ENCODE results near the gene ZNF507.
"Not testable (repeated sequence)": the region's sequence is repeated elsewhere in the genome, so short reads cannot be mapped to it uniquely, and the experiment has no call there.

Gene ZNF507

DNA sequence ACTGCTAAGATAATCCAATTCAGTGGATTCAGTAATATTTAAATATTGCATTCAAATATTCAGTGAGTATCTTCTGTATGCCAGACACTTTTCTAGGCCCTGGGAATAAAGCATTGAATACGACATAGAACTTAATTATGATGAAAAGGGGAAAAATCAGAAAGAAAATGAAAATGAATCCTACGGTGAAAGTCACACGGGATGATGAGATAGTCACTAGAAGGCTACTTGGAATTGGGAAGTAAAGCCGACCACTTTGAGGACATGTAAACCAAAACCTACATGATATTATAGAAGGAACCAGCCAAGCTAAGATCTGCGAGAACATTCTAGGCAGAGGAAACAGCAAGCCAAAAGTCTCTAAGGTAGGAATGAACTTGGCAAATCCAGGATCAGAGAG is 70.3 kb downstream of the ZNF507 start:
- no peak for DNase-seq

DNA sequence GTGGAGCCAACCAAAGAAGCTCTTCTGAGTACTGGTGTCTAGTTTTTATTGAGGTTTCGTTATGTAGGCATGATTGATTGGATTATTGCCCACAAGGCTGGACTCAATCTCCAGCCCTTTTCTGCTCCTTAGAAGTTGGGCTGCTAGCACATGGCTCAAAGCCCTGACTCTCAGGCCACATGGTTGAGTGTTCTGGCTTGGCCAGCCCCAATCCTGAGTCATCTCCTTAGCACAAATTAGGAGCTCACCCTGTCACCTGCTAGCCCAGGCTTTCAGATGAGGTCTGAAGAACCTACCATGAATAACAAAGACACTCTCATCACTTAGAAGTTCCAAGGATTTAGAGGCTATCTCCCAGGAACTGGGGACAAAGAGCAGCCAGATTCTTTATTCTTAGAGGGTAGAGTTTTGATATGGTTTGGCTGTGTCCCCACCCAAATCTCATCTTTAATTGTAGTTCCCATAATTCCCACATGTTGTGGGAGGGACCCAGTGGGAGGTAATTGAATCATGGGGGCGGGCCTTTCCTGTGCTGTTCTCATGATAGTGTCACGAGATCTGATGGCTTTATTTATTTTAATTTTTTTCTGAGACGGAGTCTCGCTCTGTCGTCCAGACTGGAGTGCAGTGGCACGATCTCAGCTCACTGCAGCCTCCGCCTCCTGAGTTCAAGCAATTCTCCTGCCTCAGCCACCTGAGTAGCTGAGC is 71.5 kb downstream of the ZNF507 start:
- no peak for DNase-seq

DNA sequence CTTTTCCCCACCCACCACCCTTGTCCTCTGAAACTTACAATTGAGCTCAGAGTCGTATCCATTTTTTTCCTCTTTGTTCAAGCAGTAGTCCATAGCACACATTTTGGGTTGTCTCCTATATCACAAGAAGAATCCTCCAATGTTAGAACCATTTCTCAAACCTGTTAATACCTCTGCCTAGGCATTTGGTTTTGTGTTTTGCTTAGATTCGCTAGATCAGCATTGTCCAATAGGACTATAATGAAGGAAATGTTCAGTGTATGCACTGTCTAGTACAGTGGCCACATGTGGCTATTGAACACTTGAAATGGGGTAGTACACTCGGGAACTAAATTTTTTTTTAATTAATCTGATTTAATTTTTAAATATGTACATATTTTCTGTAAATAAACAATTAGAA is 72.7 kb downstream of the ZNF507 start:
- no peak for DNase-seq

DNA sequence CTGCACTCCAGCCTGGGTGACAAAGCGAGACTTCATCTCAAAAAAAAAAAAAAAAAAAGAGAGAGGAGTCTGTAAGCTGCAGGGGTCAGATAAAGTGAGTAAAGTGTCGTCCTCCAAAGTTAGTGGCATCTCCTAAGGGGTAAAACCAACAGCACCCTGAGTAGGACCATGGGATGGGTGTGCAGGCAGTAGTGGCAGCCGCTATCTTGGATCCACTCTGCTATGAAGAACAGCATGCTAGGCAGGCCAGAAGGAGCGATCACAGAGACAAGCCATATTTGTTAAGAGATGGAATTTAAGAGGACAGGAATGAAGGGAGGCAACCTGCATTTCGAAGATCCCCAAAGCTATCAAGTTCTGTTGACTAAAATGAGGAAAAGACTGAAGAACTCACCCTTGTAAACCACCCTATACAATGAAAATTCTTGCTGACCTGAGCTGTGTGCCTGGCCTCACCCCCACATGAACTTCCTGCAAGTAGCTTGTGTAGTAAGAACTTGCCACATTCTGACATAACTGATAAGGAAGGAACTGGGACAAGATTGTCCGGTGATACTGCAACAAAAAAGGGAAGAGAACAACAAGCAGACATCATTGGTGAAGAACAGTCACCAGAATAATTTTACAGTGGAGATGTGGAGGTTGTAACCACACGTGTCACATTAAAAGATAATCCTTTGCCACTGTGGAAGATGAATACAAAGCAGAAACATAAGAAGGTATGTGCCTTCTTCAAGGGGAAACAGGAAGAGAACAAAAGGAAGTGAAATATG is 76.4 kb downstream of the ZNF507 start:
- no peak for DNase-seq

DNA sequence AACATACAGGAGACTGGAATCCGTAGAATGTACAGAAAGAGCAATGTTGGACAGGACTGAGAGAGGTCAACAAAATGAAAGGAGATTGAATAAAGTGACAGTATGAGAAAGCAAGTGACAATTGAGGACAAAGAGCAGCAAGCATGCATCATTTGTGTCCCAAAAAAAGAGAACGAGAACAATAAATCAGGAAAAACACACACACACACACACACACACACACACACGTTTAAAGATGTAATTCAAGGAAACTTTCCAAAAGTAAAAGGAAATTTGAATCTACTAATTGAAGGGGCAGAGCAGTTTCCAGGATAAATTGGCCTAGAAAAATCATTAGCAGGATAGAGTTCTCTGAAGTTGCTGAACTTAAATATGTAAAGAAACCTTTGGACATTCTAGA is 77.0 kb downstream of the ZNF507 start:
- no peak for DNase-seq

DNA sequence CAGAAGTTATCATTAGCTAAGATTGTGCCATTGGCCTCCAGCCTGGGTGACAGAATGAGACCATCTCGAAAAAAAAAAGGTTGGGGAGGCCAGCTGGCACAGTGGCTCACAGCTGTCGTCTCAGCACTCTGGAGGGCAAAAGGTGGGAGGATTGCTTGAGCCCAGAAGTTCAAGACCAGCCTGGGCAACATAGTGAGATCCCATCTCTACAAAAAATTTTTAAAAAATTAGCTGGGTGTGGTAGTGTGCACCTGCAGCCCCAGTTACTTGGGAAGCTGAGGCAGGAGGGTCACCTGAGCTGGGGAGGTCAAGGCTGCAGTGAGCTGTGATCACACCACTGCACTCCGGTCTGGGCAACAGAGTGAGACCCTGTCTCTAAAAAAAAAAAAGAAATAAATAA is 78.5 kb downstream of the ZNF507 start:
- DNase-seq: not testable (repeated sequence)

DNA sequence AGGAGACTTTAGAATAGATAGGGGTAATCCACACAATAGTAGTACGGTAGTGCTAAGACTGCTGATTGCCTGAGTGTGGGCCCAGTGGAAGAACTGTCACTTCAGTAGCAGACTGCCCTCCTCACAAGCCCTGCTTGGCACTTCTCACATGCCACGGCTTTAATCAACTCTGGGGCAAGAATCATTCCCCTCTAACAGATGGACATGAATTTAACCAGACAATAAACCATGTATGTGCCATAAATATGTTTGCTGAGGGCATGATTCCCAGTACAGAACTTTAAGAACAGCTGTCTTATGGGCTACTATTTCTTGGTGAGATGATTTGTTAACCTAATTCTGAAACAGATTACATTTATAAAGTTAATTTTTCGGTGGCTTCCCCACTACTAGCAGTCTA is 82.1 kb downstream of the ZNF507 start:
- DNase-seq: no peak

DNA sequence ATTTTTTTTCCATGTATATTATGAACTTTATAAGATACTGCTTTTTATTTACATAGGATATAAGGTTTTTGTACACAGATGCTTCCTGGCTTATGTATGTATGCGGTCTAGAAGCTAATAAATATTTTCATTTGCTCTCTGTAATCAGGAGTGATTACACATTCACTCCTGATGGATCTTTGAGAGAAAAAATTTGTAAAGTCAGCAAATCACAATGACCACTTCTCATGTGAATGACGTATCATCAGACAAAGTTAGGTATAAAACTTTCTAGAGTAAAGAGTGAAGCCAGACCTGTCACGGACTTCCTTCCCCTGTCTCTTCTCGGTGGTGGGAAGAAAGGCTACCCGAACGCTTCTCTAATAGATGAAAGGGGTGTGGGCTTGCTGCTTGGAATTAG is 91.3 kb downstream of the ZNF507 start:
- no peak for DNase-seq

DNA sequence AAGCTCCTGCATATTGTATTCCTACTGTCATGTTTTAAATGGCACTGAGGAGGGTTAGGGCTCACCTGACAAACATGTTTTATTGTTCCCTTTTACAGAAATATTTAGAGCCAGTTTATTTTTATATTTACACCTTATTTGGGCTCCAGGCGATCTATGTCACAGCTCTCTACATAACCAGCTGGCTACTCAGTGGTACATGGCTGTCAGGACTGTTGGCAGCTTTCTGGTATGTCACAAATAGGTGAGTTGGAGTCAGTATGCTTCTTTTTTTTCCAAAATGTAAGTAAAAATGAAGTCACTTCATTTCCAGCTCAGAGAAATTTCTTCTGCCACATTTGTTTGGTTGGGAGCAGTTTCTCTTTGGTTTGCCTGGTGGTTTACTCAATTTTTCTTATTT is 91.7 kb downstream of the ZNF507 start:
- no peak for DNase-seq
